ENCODE measurements around the gene TLCD1. TPM values are rescaled to one million over a fixed set of nuclear protein-coding genes. Genes with fewer than 3 reads are reported as not detected.
A peak's percentile ranks its signal among the peaks of the same experiment; 100 is the strongest.

Gene TLCD1
- total and polyA plus RNA-seq, 2 experiments from 2014 or later, result 26.5 to 47.0 TPM

- Histone ChIP-seq H3K36me3 (ENCODE audit: insufficient read depth) (no peaks in the 10 kb centered on the region), H3K27ac (ENCODE audit: low read depth) (no peak overlapping the region), H3K27me3 (ENCODE audit: insufficient read depth) (no peaks in the 10 kb centered on the region), H3K4me3 (no peak overlapping the region), H2AFZ (no peak overlapping the region), H3K4me1 (ENCODE audit: insufficient read depth) (0 out of 2 replicates have a peak, but pooled peaks cover under 1% of the 10 kb centered on the region), H3F3A (replicated peaks; ENCODE audit: low read depth) (peaks cover 24% of the 10 kb centered on the region), H3K9me2 (ENCODE audit: insufficient read depth) (no peaks in the 10 kb centered on the region), H3K79me2 (replicated peaks; ENCODE audit: insufficient read depth) (no peaks in the 10 kb centered on the region; the same call in 1 of the 2 replicates), H4K20me1 (replicated peaks; ENCODE audit: insufficient read depth) (no peaks in the 10 kb centered on the region; the same call in 1 of the 2 replicates), H3K4me2 (no peak overlapping the region)
- DNase-seq (ENCODE audit: low spot score), result no peak
- H3K27ac Mint-ChIP-seq, result peak overlapping the region; percentile 34; the same call in 1 of the 2 replicates
- no peak for ATAC-seq
- peaks cover 12% of the 10 kb centered on the region for H3K36me3 Mint-ChIP-seq (ENCODE audit: low read depth)
- H3K27me3 Mint-ChIP-seq (ENCODE audit: insufficient read depth, low read depth, poor library complexity), result peaks cover 27% of the 10 kb centered on the region
- no peak for TF ChIP-seq CREB1 (CRISPR knock-in tag; IDR thresholded peaks at IDR 0.05; ENCODE audit: low read depth)
- TF ChIP-seq CTCF (conservative IDR thresholded peaks at IDR 0.05; ENCODE audit: low read depth in 2 of 2), result no peak
- TF ChIP-seq EZH2phosphoT487 (IDR thresholded peaks at IDR 0.05; ENCODE audit: unreplicated experiment), result no peak
- no peak for TF ChIP-seq POLR2AphosphoS5 (IDR thresholded peaks at IDR 0.05; ENCODE audit: low read depth)
- TF ChIP-seq REST (IDR thresholded peaks at IDR 0.05; ENCODE audit: unreplicated experiment), result no peak
- TF ChIP-seq STAT1 (IDR thresholded peaks at IDR 0.05; ENCODE audit: unreplicated experiment), result no peak
- TF ChIP-seq ZNF331 (CRISPR knock-in tag; IDR thresholded peaks at IDR 0.05; ENCODE audit: low read depth), result no peak
- no peak for TF ChIP-seq NANOG (IDR thresholded peaks at IDR 0.05; ENCODE audit: borderline replicate concordance)
- TF ChIP-seq EZH2 (IDR thresholded peaks at IDR 0.05; ENCODE audit: low read depth, unreplicated experiment), result no peak
- no peak for TF ChIP-seq ZNF462 (CRISPR knock-in tag; IDR thresholded peaks at IDR 0.05)
- TF ChIP-seq ETS1 (IDR thresholded peaks at IDR 0.05), result no peak
- TF ChIP-seq ZNF114 (CRISPR knock-in tag; IDR thresholded peaks at IDR 0.05), result no peak
- peaks cover 10% of the 10 kb centered on the region for H3K4me1 Mint-ChIP-seq
- H3K9me3 Mint-ChIP-seq, result peaks cover 3% of the 10 kb centered on the region; the same call in 2 of the 3 replicates
- no peak overlapping the region; the same call in 2 of the 3 replicates for H3K4me3 Mint-ChIP-seq
These were observed 3.9 kb upstream of the TLCD1 start for GRCh38 chr17:28729950-28730330.

Data from GM23338 (cell line).